ENCODE data around the gene SCLT1. TPM values are rescaled to one million over a fixed set of nuclear protein-coding genes. Genes with fewer than 3 reads are reported as not detected.

The SCLT1 gene
- total RNA-seq, 1 experiment from 2014 or later, result 14.3 TPM

DNA sequence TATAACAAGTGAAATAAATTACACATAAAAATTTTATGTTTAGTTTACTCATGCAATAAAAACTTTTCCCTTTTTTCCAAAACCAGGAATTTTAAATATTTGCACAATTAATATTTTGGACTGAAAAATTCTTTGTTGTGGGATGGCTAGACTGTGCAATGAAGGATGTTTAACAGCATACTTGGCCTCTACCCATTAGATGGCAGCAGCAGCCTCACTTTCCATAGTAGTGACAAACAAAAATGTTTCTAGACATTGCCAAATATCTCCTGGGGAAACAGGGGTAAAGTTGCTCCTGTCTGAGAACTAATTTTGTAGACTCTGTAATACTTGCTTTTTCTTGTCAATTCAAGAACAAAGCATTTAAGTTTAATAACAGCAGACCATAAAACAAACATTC is 49.8 kb downstream of the SCLT1 start:
- ChIA-PET CTCF (no interaction called here), POLR2A (no interaction called here)
- Mint-ChIP-seq H3K27me3 (ENCODE audit: low read depth) (no peaks in the 10 kb centered on the region), H3K9me3 (peaks cover 4% of the 10 kb centered on the region; the same call in 1 of the 2 replicates), H3K36me3 (no peaks in the 10 kb centered on the region), H3K27ac (no peak overlapping the region), H3K4me3 (no peak overlapping the region), H3K4me1 (peaks cover 10% of the 10 kb centered on the region)
- TF ChIP-seq FOXJ3 (CRISPR knock-in tag; IDR thresholded peaks at IDR 0.05; ENCODE audit: borderline replicate concordance) (no peak), TP53 (CRISPR knock-in tag; IDR thresholded peaks at IDR 0.05) (no peak), ZNF232 (CRISPR knock-in tag; IDR thresholded peaks at IDR 0.05) (no peak), ELF4 (CRISPR knock-in tag; IDR thresholded peaks at IDR 0.05; ENCODE audit: low read depth) (no peak), CREB1 (CRISPR knock-in tag; IDR thresholded peaks at IDR 0.05) (no peak), IRF1 (CRISPR knock-in tag; IDR thresholded peaks at IDR 0.05) (no peak)
- TF ChIP-seq, protein P1, sequence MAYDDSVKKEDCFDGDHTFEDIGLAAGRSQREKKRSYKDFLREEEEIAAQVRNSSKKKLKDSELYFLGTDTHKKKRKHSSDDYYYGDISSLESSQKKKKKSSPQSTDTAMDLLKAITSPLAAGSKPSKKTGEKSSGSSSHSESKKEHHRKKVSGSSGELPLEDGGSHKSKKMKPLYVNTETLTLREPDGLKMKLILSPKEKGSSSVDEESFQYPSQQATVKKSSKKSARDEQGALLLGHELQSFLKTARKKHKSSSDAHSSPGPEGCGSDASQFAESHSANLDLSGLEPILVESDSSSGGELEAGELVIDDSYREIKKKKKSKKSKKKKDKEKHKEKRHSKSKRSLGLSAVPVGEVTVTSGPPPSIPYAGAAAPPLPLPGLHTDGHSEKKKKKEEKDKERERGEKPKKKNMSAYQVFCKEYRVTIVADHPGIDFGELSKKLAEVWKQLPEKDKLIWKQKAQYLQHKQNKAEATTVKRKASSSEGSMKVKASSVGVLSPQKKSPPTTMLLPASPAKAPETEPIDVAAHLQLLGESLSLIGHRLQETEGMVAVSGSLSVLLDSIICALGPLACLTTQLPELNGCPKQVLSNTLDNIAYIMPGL (CRISPR knock-in tag; IDR thresholded peaks at IDR 0.05), result no peak
- TF ChIP-seq, protein P2, sequence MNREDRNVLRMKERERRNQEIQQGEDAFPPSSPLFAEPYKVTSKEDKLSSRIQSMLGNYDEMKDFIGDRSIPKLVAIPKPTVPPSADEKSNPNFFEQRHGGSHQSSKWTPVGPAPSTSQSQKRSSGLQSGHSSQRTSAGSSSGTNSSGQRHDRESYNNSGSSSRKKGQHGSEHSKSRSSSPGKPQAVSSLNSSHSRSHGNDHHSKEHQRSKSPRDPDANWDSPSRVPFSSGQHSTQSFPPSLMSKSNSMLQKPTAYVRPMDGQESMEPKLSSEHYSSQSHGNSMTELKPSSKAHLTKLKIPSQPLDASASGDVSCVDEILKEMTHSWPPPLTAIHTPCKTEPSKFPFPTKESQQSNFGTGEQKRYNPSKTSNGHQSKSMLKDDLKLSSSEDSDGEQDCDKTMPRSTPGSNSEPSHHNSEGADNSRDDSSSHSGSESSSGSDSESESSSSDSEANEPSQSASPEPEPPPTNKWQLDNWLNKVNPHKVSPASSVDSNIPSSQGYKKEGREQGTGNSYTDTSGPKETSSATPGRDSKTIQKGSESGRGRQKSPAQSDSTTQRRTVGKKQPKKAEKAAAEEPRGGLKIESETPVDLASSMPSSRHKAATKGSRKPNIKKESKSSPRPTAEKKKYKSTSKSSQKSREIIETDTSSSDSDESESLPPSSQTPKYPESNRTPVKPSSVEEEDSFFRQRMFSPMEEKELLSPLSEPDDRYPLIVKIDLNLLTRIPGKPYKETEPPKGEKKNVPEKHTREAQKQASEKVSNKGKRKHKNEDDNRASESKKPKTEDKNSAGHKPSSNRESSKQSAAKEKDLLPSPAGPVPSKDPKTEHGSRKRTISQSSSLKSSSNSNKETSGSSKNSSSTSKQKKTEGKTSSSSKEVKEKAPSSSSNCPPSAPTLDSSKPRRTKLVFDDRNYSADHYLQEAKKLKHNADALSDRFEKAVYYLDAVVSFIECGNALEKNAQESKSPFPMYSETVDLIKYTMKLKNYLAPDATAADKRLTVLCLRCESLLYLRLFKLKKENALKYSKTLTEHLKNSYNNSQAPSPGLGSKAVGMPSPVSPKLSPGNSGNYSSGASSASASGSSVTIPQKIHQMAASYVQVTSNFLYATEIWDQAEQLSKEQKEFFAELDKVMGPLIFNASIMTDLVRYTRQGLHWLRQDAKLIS (CRISPR knock-in tag; IDR thresholded peaks at IDR 0.05; ENCODE audit: borderline replicate concordance), result no peak
- DNase-seq (ENCODE audit: low spot score) (no peak), ATAC-seq (no peak)

GRCh38 chr4:129040471-129040870 is 52.9 kb downstream of the SCLT1 start:
- H3K4me3 Mint-ChIP-seq, result no peak overlapping the region
- POLR2A ChIA-PET, result no interaction called here
- CTCF ChIA-PET, result no interaction called here
- no peak for DNase-seq (ENCODE audit: low spot score)
- peaks cover 5% of the 10 kb centered on the region; the same call in 1 of the 2 replicates for H3K36me3 Mint-ChIP-seq
- peaks cover 10% of the 10 kb centered on the region for H3K4me1 Mint-ChIP-seq
- ATAC-seq, result no peak
- TF ChIP-seq CDX4 (CRISPR knock-in tag; IDR thresholded peaks at IDR 0.05; ENCODE audit: borderline replicate concordance), result no peak
- TF ChIP-seq HMGA2 (CRISPR knock-in tag; IDR thresholded peaks at IDR 0.05), result no peak
- H3K27ac Mint-ChIP-seq, result no peak overlapping the region
- H3K27me3 Mint-ChIP-seq (ENCODE audit: low read depth), result no peaks in the 10 kb centered on the region
- peaks cover 5% of the 10 kb centered on the region for H3K9me3 Mint-ChIP-seq

- H3K4me1 Mint-ChIP-seq, result peaks cover 10% of the 10 kb centered on the region
- H3K27me3 Mint-ChIP-seq (ENCODE audit: low read depth), result no peaks in the 10 kb centered on the region
- no peak for TF ChIP-seq ATF2 (CRISPR knock-in tag; IDR thresholded peaks at IDR 0.05; ENCODE audit: borderline replicate concordance, low read depth)
- no peak for TF ChIP-seq ATF1 (CRISPR knock-in tag; IDR thresholded peaks at IDR 0.05)
- no peak for TF ChIP-seq GRHL2 (CRISPR knock-in tag; IDR thresholded peaks at IDR 0.05; ENCODE audit: insufficient replicate concordance, severe bottlenecking)
- TF ChIP-seq, protein P3, sequence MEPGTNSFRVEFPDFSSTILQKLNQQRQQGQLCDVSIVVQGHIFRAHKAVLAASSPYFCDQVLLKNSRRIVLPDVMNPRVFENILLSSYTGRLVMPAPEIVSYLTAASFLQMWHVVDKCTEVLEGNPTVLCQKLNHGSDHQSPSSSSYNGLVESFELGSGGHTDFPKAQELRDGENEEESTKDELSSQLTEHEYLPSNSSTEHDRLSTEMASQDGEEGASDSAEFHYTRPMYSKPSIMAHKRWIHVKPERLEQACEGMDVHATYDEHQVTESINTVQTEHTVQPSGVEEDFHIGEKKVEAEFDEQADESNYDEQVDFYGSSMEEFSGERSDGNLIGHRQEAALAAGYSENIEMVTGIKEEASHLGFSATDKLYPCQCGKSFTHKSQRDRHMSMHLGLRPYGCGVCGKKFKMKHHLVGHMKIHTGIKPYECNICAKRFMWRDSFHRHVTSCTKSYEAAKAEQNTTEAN (CRISPR knock-in tag; IDR thresholded peaks at IDR 0.05), result no peak
- TF ChIP-seq, protein P4, sequence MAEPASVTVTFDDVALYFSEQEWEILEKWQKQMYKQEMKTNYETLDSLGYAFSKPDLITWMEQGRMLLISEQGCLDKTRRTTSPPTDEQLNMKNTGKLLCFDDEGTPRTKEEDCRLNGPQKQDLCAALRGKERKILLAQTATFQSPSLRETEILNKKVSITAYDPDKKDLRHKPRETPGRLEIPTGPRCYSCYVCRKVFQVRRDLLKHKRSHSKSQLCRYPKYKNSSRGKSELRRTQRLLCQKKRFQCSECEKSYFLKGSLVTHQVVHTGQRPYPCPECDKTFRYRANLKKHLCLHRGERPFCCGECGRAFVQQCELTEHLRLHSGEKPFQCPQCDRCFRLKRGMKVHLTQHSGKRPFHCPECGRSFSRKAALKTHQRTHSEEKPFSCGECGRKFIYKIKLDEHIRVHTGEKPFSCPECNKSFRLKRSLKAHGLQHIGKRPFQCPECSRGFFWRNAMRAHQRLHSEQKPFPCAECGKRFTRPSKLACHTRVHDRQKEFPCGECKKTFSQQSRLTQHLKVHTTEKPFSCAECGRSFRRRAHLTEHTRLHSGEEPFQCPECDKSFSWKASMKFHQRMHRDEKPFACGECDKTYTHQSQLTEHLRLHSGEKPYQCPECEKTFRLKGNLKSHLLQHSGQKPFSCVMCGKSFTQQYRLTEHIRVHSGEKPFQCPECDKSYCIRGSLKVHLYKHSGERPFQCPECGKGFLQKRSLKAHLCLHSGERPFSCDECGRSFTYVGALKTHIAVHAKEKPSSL (CRISPR knock-in tag; conservative IDR thresholded peaks at IDR 0.05), result no peak
- no peak for TF ChIP-seq RORB (CRISPR knock-in tag; IDR thresholded peaks at IDR 0.05)
- H3K9me3 Mint-ChIP-seq, result peaks cover 5% of the 10 kb centered on the region
- DNase-seq (ENCODE audit: low spot score) (no peak), ATAC-seq (no peak)
- H3K36me3 Mint-ChIP-seq, result peaks cover 5% of the 10 kb centered on the region; the same call in 1 of the 2 replicates
- CTCF ChIA-PET, result no interaction called here
- POLR2A ChIA-PET, result no interaction called here
- no peak overlapping the region for H3K27ac Mint-ChIP-seq
- H3K4me3 Mint-ChIP-seq, result no peak overlapping the region
Observed at GRCh38 chr4:129037093-129037492, 56.2 kb downstream of the SCLT1 start.

Measured in WTC11 (cell line).